Tongue (tissue), 2 donors: Measurements from ENCODE around the gene GATA6. TPM values are rescaled to one million over a fixed set of nuclear protein-coding genes. Genes with fewer than 3 reads are reported as not detected.

ENCODE experiments used
- DNase-seq: peaks from one replicate; pipeline ENCODE4 v3.0.0-alpha.2; 2015
- total RNA-seq: library from RNA; depleted of rRNA; stranded (reverse); fragments of >200 nt; gene quantifications from one replicate; pipeline ENCODE4 v1.2.3, GENCODE V29; 2014

The GATA6 gene
- total RNA-seq, result 2.2 TPM

DNA sequence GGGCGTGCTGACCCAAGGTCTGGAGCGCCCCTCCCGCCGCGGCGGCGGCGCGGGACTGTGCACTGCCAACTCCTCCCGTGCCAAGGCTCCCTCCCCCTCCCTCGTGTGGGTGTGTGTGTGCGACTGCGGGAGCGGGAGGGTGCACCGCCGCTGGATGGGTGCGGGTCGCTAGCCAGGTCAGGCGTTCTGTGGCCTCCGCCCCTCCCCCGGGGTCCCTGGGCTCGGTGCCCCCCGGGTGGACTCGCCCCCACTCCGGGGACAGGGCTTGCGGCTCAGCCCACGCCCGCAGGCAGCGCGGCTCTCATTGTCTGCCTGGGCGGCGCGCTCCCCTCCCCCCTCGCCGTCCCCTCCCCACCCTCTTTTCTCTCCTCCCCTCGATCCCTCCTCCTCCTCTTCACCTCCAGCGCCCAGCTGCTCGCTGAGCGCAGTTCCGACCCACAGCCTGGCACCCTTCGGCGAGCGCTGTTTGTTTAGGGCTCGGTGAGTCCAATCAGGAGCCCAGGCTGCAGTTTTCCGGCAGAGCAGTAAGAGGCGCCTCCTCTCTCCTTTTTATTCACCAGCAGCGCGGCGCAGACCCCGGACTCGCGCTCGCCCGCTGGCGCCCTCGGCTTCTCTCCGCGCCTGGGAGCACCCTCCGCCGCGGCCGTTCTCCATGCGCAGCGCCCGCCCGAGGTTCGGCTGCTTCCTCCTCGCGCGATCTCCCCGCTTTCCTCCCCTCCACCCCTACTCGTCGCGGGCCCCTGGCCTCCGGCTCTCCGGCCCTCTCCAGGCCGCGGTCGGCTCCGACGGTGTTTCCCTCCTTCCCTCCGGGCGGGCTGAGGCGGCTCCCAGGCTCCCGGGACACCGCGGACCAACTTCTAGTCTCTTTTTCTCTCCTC lies at the start of gene GATA6:
Gene GATA6 (plus strand): TSS at position 579 of the 878 bp plus-strand sequence. CDS start 1,556 bp downstream, outside the sequence.
- DNase-seq, result peak; percentile 81

- no peak for DNase-seq
Observed at GRCh38 chr18:22124970-22125369, 44.4 kb upstream of the GATA6 start.

DNA sequence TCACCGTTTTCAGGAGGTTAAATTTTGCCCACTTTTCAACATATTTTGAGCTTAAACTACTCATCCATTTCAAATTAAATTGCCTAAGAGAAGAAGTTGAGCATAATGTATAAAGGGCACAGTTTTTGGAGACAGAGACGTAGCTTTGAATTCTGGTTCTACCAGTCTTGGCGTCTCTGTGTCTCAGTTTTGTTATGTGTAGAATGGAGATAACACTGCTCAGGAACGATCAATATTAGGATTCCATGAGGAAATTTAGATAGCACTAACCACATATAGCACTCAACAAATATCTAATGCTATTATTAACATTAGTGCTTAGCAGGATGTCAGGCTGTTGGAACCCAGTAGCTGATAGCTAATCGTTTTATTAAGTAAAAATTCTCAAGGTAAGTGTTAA lies 40.4 kb upstream of the GATA6 start:
- no peak for DNase-seq

- no peak for DNase-seq
Observed at GRCh38 chr18:22129778-22130177, 39.6 kb upstream of the GATA6 start.

GRCh38 chr18:22132258-22132657 lies 37.1 kb upstream of the GATA6 start:
- DNase-seq, result no peak

DNA sequence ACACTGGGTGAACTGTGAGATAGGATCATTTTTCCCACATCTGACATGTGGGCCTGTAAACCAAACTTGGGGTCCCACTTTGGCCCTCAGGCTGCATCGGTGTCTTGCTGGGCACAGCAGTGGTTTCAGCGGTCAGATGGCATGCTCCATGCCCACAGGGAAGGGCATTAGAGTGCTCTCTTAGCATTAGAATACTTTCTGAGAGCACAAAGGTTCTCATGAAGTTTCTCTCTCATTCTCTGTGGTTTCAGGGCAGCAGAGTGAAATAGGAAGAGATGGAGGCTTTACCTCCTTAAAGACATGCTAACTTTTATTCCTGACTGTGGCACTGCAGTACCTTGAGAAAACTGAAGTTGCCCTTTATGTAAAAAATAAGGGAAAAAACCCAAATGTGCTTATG lies 36.6 kb upstream of the GATA6 start:
- DNase-seq, result no peak

DNA sequence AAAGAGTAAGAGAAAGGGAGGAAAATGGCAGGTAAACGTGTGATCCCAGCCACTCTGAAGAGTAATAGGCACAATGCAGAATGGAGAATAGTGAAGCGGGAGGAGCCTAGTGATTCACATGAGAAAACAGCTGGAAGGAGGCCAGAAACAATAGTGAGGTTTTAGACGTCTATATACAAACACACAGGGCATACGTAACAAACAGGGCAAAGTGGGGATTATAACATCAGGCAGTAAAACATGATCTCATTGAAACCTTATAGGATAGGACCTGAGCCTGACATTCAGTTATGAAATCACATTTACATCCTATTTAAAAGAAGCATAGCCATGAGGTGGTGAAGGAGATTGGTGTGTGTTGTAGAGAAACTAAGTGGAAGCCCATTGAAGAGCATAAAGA lies 33.0 kb upstream of the GATA6 start:
- no peak for DNase-seq

DNA sequence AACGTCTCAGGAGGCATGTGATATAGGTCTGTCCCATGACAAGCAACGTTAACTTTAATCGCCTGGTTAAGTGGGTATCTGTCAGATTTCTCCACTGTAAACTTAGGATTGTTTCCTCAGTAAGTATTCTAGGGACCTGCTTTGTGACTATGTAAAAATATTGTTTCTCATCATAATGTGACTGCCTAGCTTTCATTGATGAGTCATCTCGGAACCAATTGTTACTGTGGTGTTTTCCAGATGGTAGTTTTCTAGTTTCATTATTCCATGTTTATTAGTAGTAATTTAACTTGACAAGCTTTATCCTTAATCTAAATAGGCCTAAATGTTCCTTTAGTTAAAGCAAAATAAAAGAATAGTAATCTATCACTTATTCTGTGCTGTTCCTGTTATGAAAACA lies 28.2 kb upstream of the GATA6 start:
- no peak for DNase-seq

GRCh38 chr18:22143347-22144340 lies 25.7 kb upstream of the GATA6 start:
- DNase-seq, result no peak

DNA sequence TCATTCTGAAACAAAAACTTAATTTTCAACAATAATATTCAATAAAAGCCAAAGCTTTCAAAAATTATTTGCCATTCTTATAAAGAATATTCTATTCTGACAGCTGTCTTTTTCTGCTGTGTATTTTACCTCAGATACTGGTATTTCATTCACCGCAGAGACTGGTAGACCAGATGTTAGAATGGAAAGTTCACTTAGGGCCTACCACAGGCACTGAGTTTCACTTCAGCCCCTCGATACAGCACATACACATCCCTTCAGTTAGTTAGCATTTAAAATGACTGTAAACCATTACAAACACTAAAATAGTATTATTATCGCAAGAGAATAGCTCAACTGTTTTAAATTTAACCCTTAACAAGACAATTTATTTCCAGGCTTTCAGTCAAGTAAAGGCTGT lies 24.2 kb upstream of the GATA6 start:
- DNase-seq, result no peak

- no peak for DNase-seq
Observed at GRCh38 chr18:22149710-22150109, 19.7 kb upstream of the GATA6 start.

GRCh38 chr18:22152093-22152492 lies 17.3 kb upstream of the GATA6 start:
- no peak for DNase-seq

GRCh38 chr18:22153428-22153827 lies 16.0 kb upstream of the GATA6 start:
- no peak for DNase-seq

DNA sequence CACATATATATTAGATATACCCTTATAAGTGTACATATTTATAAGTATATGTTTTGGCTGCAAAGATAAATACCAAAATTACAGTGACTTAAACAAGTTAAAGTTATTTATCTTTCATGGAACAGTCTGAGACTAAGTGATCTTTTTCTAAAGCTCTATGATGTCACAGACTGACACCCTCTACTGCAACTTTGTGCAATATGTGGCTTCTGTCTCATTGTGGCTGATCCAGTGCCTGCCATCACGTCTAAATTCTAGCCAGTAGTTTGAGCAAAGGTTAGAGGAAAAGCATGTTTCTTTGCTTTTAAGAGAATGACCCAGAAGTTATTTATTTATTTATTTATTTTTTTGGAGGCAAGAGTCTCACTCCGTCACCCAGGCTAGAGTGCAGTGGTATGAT lies 13.8 kb upstream of the GATA6 start:
- DNase-seq, result no peak

- DNase-seq, result no peak
Observed at GRCh38 chr18:22159014-22159413, 10.4 kb upstream of the GATA6 start.

DNA sequence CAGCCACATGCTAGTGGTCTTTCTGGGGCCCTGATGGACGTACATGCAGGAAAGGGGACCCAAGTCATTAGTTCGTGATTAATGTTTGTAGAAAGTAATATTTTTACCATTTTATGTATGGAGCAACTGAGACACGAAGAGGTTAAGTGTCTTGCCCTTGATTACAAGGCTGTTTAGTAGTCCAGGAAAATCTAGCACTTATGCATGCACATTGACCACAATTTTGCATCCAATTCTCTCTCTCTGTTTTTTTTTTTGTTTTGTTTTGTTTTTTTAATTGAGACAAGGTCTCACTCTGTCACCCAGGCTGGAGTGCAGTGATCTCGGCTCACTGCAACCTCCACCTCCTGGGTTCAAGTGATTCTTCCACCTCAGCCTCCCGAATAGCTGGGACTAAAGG lies 8.3 kb upstream of the GATA6 start:
- DNase-seq, result no peak

- no peak for DNase-seq
Observed at GRCh38 chr18:22163416-22164161, 5.8 kb upstream of the GATA6 start.

- no peak for DNase-seq
Observed at GRCh38 chr18:22164337-22165048, 4.9 kb upstream of the GATA6 start.

DNA sequence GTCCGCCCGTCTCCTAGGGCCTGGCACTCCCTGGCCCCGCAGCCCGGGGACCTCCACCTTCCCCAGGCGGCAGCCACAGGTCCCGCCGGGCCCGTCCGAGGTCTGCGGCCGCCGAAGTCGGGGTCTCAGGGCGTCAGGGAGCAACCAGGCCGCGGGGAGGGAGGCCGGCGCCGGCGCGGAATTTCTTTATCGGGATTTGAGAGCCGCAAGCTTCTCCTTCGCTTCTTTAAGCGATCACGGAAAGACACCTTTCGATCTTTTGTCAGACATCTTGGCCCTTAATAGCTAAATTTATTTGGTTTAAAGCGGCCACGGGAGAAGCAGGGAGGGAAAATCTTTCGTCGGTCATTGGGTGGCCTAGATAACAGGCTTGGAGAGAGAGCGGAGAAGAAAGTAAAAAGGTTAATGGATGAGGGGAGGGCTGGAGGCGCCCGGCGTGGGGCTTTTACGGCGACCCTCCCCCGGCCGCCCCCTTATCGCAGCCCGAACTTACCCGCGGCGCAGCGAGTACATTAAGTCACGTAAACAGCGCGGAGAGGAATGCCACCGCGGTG lies 4.3 kb upstream of the GATA6 start:
- no peak for DNase-seq

DNA sequence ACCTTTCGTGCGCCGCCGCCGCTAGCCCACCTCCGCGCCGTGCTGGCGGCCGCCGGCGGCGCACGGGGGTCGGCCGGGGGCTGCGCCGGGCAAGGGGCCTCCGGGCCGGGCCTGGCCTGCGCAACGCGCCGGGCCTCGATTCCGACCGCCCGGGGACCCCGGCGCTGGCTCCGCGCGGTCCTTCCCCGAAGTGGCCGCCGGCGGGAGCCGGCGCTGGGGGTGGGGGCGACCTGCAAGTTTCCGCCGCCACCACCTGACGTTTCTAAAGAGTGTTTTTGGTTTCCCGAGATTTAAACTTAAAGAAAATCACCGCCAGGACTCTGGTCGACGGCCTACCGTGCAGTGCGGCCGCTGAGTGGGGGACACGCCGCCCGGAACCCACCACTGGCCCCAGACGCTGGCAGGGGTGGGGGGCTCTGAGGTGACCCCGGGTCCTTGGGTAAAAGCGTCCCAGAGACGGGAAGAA lies 3.8 kb upstream of the GATA6 start:
- DNase-seq, result no peak
